OCI-LY1 (cell line): ENCODE measurements around the gene MXI1.
A peak's percentile ranks its signal among the peaks of the same experiment; 100 is the strongest.

Experiments
- H2AFZ ChIP-seq: fragments of 200-600 bp; sonication (generic), shearing (Covaris generic); 2 replicates; pipeline ENCODE4 v1.6.0; 2014; ENCODE audit warnings: antibody characterized with exemption, mild to moderate bottlenecking, low read length
- H3F3A ChIP-seq: fragments of 200-600 bp; sonication (generic), shearing (Covaris generic); 2 replicates; pipeline ENCODE4 v1.6.0; 2014; ENCODE audit warnings: mild to moderate bottlenecking, antibody characterized with exemption, low read length, moderate library complexity; ENCODE audit not compliant: insufficient read depth
- H3K27ac ChIP-seq: fragments of 200-600 bp; sonication (generic); 2 replicates; pipeline ENCODE4 v1.5.1; 2014; ENCODE audit warnings: low read length, mixed run types, mild to moderate bottlenecking, low read depth; ENCODE audit not compliant: poor library complexity, severe bottlenecking
- H3K27me3 ChIP-seq: fragments of 200-600 bp; sonication (generic); 2 replicates; pipeline ENCODE4 v1.6.0; 2014; ENCODE audit warnings: antibody characterized with exemption, mild to moderate bottlenecking, low read length, moderate library complexity; ENCODE audit not compliant: insufficient read depth
- H3K36me3 ChIP-seq: fragments of 200-600 bp; sonication (generic); 2 replicates; pipeline ENCODE4 v1.6.1; 2014; ENCODE audit warnings: mild to moderate bottlenecking, antibody characterized with exemption, low read length, moderate library complexity, mixed read lengths; ENCODE audit not compliant: insufficient read depth
- H3K4me1 ChIP-seq: fragments of 200-600 bp; sonication (generic); 2 replicates; pipeline ENCODE4 v1.5.1; 2014; ENCODE audit warnings: mild to moderate bottlenecking, low read length, moderate library complexity; ENCODE audit not compliant: insufficient read depth, severe bottlenecking
- H3K4me2 ChIP-seq: fragments of 200-600 bp; sonication (generic), shearing (Covaris generic); 2 replicates; pipeline ENCODE4 v1.6.1; 2014; ENCODE audit warnings: low read length
- H3K4me3 ChIP-seq: fragments of 200-600 bp; sonication (generic); 2 replicates; pipeline ENCODE4 v1.5.1; 2014; ENCODE audit warnings: low read length, low read depth, mild to moderate bottlenecking, mixed read lengths; ENCODE audit not compliant: poor library complexity, severe bottlenecking
- H3K79me2 ChIP-seq: fragments of 200-600 bp; shearing (Covaris generic); 2 replicates; pipeline ENCODE4 v1.6.1; 2016; ENCODE audit warnings: mixed run types, low read length, mixed read lengths; ENCODE audit not compliant: insufficient read depth
- H3K9ac ChIP-seq: fragments of 200-600 bp; sonication (generic), shearing (Covaris generic); 2 replicates; pipeline ENCODE4 v1.6.1; 2014; ENCODE audit warnings: mild to moderate bottlenecking, low read length, mixed read lengths
- H3K9me2 ChIP-seq: fragments of 200-600 bp; sonication (generic), shearing (Covaris generic); 2 replicates; pipeline ENCODE4 v1.6.1; 2014; ENCODE audit warnings: low read depth, mild to moderate bottlenecking, low read length, mixed read lengths
- H3K9me3 ChIP-seq: fragments of 200-600 bp; shearing (Covaris generic); 2 replicates; pipeline ENCODE4 v1.6.1; 2014; ENCODE audit warnings: low read length, mixed read lengths
- H4K20me1 ChIP-seq: fragments of 200-600 bp; sonication (generic), shearing (Covaris generic); 2 replicates; pipeline ENCODE4 v1.6.0; 2016; ENCODE audit warnings: mild to moderate bottlenecking, low read length; ENCODE audit not compliant: insufficient read depth
- EZH2 ChIP-seq: fragments of 200-600 bp; sonication (generic), shearing (Covaris generic); IDR thresholded peaks from 2 replicates; pipeline ENCODE4 v1.8.0; 2017; ENCODE audit warnings: borderline replicate concordance, mixed run types, mild to moderate bottlenecking, antibody characterized with exemption, low read length, moderate library complexity, mixed read lengths
- TF ChIP-seq, protein P1 (sequence below): fragments of 200-600 bp; sonication (generic), shearing (Covaris generic); IDR thresholded peaks from 2 replicates; pipeline ENCODE4 v1.5.1; 2017; ENCODE audit warnings: mild to moderate bottlenecking, antibody characterized with exemption, low read length, moderate library complexity, mixed read lengths

Gene MXI1

DNA sequence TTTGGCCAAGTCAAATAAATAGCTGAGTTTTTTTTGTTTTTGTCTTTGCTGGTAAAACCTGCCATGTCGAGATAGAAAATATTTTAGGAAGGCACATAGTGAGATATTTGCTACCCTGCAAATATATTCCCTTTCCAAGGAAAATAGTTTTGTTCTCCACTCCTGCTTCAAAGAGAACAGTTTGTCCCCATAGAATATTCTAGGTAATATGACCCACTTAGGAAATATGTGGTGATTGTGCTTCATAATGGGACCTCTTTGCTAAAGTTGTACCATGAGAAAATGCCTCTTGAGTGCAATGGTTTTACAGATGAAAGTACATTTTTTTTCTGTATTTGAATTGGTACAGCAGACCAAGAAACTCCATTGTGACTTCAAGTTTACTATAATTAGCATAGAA, 55.8 kb downstream of the MXI1 start:
- H3K4me1 ChIP-seq = peaks cover 11% of the 10 kb centered on the region
- no peaks in the 10 kb centered on the region for H3K79me2 ChIP-seq
- no peaks in the 10 kb centered on the region for H3K9me2 ChIP-seq
- H3K9ac ChIP-seq = no peak overlapping the region
- no peaks in the 10 kb centered on the region for H3K36me3 ChIP-seq
- H3K4me3 ChIP-seq = no peak overlapping the region
- TF ChIP-seq EZH2 = no peak
- TF ChIP-seq, protein P1, sequence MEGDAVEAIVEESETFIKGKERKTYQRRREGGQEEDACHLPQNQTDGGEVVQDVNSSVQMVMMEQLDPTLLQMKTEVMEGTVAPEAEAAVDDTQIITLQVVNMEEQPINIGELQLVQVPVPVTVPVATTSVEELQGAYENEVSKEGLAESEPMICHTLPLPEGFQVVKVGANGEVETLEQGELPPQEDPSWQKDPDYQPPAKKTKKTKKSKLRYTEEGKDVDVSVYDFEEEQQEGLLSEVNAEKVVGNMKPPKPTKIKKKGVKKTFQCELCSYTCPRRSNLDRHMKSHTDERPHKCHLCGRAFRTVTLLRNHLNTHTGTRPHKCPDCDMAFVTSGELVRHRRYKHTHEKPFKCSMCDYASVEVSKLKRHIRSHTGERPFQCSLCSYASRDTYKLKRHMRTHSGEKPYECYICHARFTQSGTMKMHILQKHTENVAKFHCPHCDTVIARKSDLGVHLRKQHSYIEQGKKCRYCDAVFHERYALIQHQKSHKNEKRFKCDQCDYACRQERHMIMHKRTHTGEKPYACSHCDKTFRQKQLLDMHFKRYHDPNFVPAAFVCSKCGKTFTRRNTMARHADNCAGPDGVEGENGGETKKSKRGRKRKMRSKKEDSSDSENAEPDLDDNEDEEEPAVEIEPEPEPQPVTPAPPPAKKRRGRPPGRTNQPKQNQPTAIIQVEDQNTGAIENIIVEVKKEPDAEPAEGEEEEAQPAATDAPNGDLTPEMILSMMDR = no peak
- H3F3A ChIP-seq = no peaks in the 10 kb centered on the region; the same call in 1 of the 2 replicates
- H3K27me3 ChIP-seq = no peaks in the 10 kb centered on the region
- no peak overlapping the region for H3K4me2 ChIP-seq
- H3K9me3 ChIP-seq = no peaks in the 10 kb centered on the region
- H3K27ac ChIP-seq = no peak overlapping the region
- no peaks in the 10 kb centered on the region for H4K20me1 ChIP-seq
- H2AFZ ChIP-seq = no peak overlapping the region

DNA sequence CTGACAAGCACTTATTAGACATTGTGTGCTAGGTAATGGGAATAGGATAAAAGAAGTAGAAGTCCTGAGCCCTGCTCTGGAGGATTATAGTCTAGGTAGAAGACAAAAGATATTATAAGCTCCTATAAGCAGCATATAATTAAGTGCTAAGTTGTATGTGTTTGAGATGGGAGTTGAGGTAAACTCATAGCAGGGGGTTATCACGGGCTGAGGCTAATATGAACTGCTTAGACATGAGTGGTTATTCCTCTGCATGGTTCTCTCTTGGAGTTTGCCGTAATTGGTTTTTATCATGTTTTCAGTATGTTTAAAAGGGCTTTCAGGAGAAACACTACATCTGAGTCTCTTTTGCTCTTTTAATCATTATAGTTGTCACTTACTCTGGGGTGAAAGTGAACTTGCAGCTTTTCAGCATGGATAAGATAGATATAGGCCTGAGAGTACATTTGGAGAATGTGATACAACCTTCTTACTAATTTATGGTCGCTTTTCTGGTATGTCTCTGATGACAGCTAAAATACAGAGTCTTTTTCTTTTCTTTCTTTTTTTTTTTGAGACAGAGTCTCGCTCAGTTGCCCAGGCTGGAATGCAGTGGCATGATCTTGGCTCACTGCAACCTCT, 58.3 kb downstream of the MXI1 start:
- no peak overlapping the region for H2AFZ ChIP-seq
- H3K79me2 ChIP-seq = no peaks in the 10 kb centered on the region
- H3K9ac ChIP-seq = no peak overlapping the region
- H3K4me3 ChIP-seq = no peak overlapping the region
- no peaks in the 10 kb centered on the region for H4K20me1 ChIP-seq
- H3K4me1 ChIP-seq = peaks cover 36% of the 10 kb centered on the region
- H3K36me3 ChIP-seq = no peaks in the 10 kb centered on the region
- H3K9me3 ChIP-seq = no peaks in the 10 kb centered on the region
- H3K27ac ChIP-seq = peak overlapping the region; percentile 8
- H3K27me3 ChIP-seq = no peaks in the 10 kb centered on the region
- no peaks in the 10 kb centered on the region for H3K9me2 ChIP-seq
- TF ChIP-seq EZH2 = no peak
- TF ChIP-seq, protein P1 = no peak
- H3K4me2 ChIP-seq = no peak overlapping the region
- H3F3A ChIP-seq = no peaks in the 10 kb centered on the region; the same call in 1 of the 2 replicates

DNA sequence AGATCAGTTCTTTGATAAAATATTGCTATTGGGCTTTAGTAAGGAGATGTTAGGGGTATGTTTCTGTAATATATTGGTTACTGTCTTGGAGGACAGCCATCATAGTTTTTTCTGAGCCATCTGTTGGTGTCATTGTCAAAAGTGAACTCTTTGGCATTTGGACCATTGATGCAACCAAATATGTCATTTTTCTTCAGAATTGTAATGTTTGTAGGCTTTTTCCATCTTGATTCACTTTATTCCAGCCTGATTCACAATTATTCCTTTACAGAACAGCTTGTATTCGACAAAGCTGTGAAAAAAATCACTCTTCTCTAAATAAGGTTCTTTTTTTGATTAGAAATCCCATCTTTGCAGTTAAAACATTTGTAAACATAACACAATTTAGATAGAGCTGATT, 59.9 kb downstream of the MXI1 start:
- no peak for TF ChIP-seq EZH2
- TF ChIP-seq, protein P1 = no peak
- H3K27me3 ChIP-seq = no peaks in the 10 kb centered on the region
- no peaks in the 10 kb centered on the region for H4K20me1 ChIP-seq
- H3K4me2 ChIP-seq = no peak overlapping the region
- no peaks in the 10 kb centered on the region for H3K9me2 ChIP-seq
- peaks cover 51% of the 10 kb centered on the region for H3K4me1 ChIP-seq
- no peak overlapping the region for H2AFZ ChIP-seq
- H3K4me3 ChIP-seq = no peak overlapping the region
- peak overlapping the region; percentile 79 for H3K27ac ChIP-seq
- no peaks in the 10 kb centered on the region for H3K9me3 ChIP-seq
- H3K79me2 ChIP-seq = no peaks in the 10 kb centered on the region
- H3K9ac ChIP-seq = no peak overlapping the region
- H3F3A ChIP-seq = no peaks in the 10 kb centered on the region; the same call in 1 of the 2 replicates
- no peaks in the 10 kb centered on the region for H3K36me3 ChIP-seq
